ENCODE measurements around the gene ETNK1.
A peak's percentile ranks its signal among the peaks of the same experiment; 100 is the strongest.

Gene ETNK1

DNA sequence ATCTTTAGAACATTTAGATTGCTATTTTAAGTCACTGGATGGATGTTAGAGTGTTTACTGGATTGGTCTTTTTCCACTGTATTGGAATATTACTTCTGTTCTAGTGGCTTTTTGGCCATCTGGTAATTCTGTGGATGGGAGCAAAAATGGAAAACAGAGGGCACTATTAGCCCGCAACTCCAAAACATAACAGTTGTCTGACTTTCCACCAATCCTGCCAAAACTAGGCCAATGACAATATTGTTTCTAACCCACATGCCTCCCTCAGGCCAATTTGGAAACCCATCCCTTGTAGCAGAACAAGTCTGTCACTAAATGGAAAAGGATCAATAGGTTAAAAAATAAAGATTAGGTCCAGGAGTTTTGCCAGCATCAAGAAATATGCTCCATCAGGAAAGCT is 97.8 kb downstream of the ETNK1 start:
- Histone ChIP-seq H3K27ac (ENCODE audit: low read depth, low read length) (no peak overlapping the region), H3K9ac (ENCODE audit: low read length in 5 of 5) (no peak overlapping the region), H3K9me3 (ENCODE audit: control insufficient read depth in 5 of 5, low read length in 5 of 5) (no peaks in the 10 kb centered on the region), H3K36me3 (ENCODE audit: control insufficient read depth in 5 of 5, insufficient read depth in 5 of 5, low read length in 5 of 5) (no peaks in the 10 kb centered on the region), H3K4me1 (ENCODE audit: control insufficient read depth in 5 of 5, insufficient read depth in 5 of 5, low read length in 5 of 5) (peaks cover 0 to 3% (median 0%) of the 10 kb centered on the region in 5 donors), H3K4me3 (ENCODE audit: low read depth in 1 of 5, low read length in 5 of 5) (no peak overlapping the region), H3K27me3 (ENCODE audit: control insufficient read depth in 5 of 5, insufficient read depth in 4 of 5, low read length in 5 of 5) (no peaks in the 10 kb centered on the region)

DNA sequence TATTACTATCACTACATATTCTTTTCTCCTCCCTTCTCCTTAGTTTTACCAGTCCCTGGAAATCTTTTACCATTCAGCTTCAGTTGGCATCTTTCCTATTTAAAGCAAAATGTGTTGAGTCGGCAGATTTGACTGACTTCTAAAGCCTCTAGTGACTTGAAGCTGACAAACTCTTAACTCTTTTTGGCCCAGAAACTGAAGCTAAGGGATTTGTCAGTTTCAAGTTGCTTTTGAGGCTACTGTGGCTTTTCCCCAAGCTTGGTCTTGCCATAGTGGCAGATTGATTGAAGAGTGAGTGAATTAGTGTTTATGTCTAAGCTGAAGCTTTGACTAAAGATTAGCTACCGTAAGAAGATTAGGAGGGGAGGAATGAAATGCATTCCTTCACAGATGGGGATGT is 104.0 kb downstream of the ETNK1 start:
- peak overlapping the region; percentile 73 for H3K27ac ChIP-seq (ENCODE audit: low read depth, low read length)
- no peaks in the 10 kb centered on the region for H3K36me3 ChIP-seq (ENCODE audit: control insufficient read depth in 5 of 5, insufficient read depth in 5 of 5, low read length in 5 of 5)

DNA sequence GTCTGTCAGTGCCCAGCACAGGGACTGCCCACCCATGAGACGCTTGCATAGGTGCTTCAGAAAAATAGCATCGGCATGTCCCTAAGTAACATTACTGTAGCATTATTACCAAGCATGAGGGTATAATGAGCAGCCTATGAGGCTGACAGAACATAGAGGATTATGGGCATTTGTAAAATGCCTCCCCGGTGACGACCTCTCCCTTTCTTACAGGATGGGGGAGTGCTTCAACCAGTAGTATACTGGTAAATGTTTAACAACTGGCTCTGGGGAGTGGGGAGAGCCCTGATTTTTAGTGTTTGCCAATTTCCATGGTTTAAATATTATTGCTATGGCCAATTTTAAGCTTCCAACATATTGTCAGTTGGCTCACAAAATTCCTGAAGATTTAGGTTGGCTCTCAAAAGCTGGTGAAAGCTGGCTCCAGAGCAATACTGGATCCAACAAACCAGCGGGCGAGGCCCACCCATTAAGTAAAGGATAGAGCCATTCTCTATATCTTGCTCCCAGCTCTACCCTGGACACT is 104.5 kb downstream of the ETNK1 start:
- Histone ChIP-seq H3K4me1 (ENCODE audit: control insufficient read depth in 5 of 5, insufficient read depth in 5 of 5, low read length in 5 of 5) (peaks cover 7 to 19% (median 13%) of the 10 kb centered on the region in 5 donors), H3K27ac (ENCODE audit: low read depth, low read length) (peak overlapping the region; percentile 73), H3K27me3 (ENCODE audit: control insufficient read depth in 5 of 5, insufficient read depth in 4 of 5, low read length in 5 of 5) (no peaks in the 10 kb centered on the region), H3K4me3 (ENCODE audit: low read depth in 1 of 5, low read length in 5 of 5) (peak overlapping the region in 3 of 5 donors; percentile 3 to 42 (median 41)), H3K9me3 (ENCODE audit: control insufficient read depth in 5 of 5, low read length in 5 of 5) (no peaks in the 10 kb centered on the region), H3K36me3 (ENCODE audit: control insufficient read depth in 5 of 5, insufficient read depth in 5 of 5, low read length in 5 of 5) (no peaks in the 10 kb centered on the region), H3K9ac (ENCODE audit: low read length in 5 of 5) (no peak overlapping the region)

More for the DNA sequence above, 104.0 kb downstream of the ETNK1 start:
- Histone ChIP-seq H3K4me1 (ENCODE audit: control insufficient read depth in 5 of 5, insufficient read depth in 5 of 5, low read length in 5 of 5) (peaks cover 7 to 19% (median 13%) of the 10 kb centered on the region in 5 donors), H3K9me3 (ENCODE audit: control insufficient read depth in 5 of 5, low read length in 5 of 5) (no peaks in the 10 kb centered on the region), H3K9ac (ENCODE audit: low read length in 5 of 5) (no peak overlapping the region), H3K4me3 (ENCODE audit: low read depth in 1 of 5, low read length in 5 of 5) (no peak overlapping the region), H3K27me3 (ENCODE audit: control insufficient read depth in 5 of 5, insufficient read depth in 4 of 5, low read length in 5 of 5) (no peaks in the 10 kb centered on the region)

DNA sequence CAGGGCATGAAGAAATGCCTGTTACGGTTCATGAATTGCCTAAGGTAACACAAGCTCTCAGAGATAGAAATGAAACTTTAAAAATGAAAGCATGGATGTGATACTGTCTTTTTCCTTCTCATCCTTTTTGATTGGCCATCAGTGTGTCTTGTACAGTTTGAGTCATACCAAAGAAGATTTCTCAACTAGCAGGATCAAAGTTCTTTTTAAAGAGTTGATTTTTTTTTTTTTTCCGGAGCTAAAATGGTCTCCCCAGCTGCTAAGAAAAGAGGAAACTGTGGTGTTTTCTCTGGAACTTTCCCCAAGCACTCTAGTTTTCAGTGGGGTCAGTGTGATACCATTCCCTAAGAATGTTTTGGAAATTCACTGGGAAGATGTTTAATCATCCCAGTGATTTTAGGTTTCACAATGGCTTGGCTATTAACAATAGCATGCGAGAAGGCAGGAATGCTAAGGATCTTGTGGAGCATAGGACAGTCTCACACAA is 105.0 kb downstream of the ETNK1 start:
- Histone ChIP-seq H3K4me3 (ENCODE audit: low read depth in 1 of 5, low read length in 5 of 5) (peak overlapping the region in 3 of 5 donors; percentile 3 to 42 (median 41)), H3K9me3 (ENCODE audit: control insufficient read depth in 5 of 5, low read length in 5 of 5) (no peaks in the 10 kb centered on the region), H3K27me3 (ENCODE audit: control insufficient read depth in 5 of 5, insufficient read depth in 4 of 5, low read length in 5 of 5) (no peaks in the 10 kb centered on the region), H3K36me3 (ENCODE audit: control insufficient read depth in 5 of 5, insufficient read depth in 5 of 5, low read length in 5 of 5) (no peaks in the 10 kb centered on the region), H3K4me1 (ENCODE audit: control insufficient read depth in 5 of 5, insufficient read depth in 5 of 5, low read length in 5 of 5) (peaks cover 7 to 19% (median 13%) of the 10 kb centered on the region in 5 donors), H3K27ac (ENCODE audit: low read depth, low read length) (peak overlapping the region; percentile 73), H3K9ac (ENCODE audit: low read length in 5 of 5) (peak overlapping the region in 1 of 5 donors; percentile 4)

DNA sequence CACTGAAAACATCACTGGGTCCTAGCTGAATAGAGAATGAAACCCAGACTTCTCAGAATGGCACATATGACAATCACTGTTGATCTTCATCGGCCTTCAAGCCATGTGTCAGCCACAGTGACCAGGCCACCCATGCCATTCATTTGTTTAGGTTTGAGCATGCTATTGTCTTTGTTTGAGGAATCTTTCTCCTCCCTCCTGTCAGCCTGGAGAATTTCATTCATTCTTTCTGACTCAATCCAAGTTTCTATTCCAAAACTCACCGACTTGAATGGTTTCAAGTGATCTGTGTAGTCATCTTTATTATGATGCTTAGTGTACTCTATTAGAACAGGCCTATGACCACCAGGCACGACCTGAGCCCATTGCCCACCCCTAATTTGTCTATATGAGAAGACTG is 106.3 kb downstream of the ETNK1 start:
- Histone ChIP-seq H3K27me3 (ENCODE audit: control insufficient read depth in 5 of 5, insufficient read depth in 4 of 5, low read length in 5 of 5) (no peaks in the 10 kb centered on the region), H3K27ac (ENCODE audit: low read depth, low read length) (no peak overlapping the region), H3K36me3 (ENCODE audit: control insufficient read depth in 5 of 5, insufficient read depth in 5 of 5, low read length in 5 of 5) (no peaks in the 10 kb centered on the region), H3K4me1 (ENCODE audit: control insufficient read depth in 5 of 5, insufficient read depth in 5 of 5, low read length in 5 of 5) (peaks cover 7 to 19% (median 13%) of the 10 kb centered on the region in 5 donors), H3K9me3 (ENCODE audit: control insufficient read depth in 5 of 5, low read length in 5 of 5) (no peaks in the 10 kb centered on the region), H3K4me3 (ENCODE audit: low read depth in 1 of 5, low read length in 5 of 5) (no peak overlapping the region), H3K9ac (ENCODE audit: low read length in 5 of 5) (no peak overlapping the region)

DNA sequence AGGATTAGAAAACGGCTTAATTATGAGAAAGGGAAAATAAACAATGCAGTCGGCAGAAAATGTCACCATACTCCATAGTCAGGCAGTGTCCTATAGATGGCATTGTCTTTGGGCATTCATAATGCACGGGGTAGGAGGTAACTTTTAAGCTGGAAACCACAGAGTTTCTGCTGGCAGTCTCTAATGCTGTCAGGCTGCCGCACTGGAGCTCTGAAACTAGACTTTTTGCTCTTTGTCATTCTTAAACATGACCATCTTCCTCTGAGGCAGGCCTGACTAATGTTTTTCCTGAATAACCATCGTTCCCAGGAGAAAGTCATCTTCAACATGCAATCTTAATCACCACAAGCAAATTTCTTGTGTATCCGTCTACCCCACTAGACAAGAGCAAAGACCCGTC is 108.8 kb downstream of the ETNK1 start:
- no peak overlapping the region for H3K9ac ChIP-seq (ENCODE audit: low read length in 5 of 5)
- peaks cover 7 to 15% (median 13%) of the 10 kb centered on the region in 5 donors for H3K4me1 ChIP-seq (ENCODE audit: control insufficient read depth in 5 of 5, insufficient read depth in 5 of 5, low read length in 5 of 5)
- H3K36me3 ChIP-seq (ENCODE audit: control insufficient read depth in 5 of 5, insufficient read depth in 5 of 5, low read length in 5 of 5) = no peaks in the 10 kb centered on the region
- H3K4me3 ChIP-seq (ENCODE audit: low read depth in 1 of 5, low read length in 5 of 5) = no peak overlapping the region
- no peaks in the 10 kb centered on the region for H3K27me3 ChIP-seq (ENCODE audit: control insufficient read depth in 5 of 5, insufficient read depth in 4 of 5, low read length in 5 of 5)
- H3K27ac ChIP-seq (ENCODE audit: low read depth, low read length) = no peak overlapping the region
- H3K9me3 ChIP-seq (ENCODE audit: control insufficient read depth in 5 of 5, low read length in 5 of 5) = no peaks in the 10 kb centered on the region

DNA sequence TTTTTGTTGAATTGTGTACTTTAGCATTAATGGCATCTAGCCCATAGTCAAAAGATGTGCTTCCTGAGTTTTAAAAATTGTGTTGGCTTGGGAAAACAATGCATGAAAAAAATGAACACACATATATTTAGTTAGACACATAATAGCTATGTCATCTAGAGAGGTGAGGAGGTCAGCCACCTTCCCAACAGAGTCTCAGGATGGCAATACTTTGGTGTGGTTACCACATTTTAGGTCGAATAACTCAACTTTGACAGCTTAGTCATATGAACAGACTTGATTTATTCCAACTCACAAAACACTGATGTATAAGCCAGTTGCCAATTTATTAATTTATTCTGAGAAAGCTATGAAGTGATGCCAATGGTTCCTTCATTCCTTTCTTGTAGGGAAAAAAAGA is 114.0 kb downstream of the ETNK1 start:
- Histone ChIP-seq H3K9ac (ENCODE audit: low read length in 5 of 5) (no peak overlapping the region), H3K4me3 (ENCODE audit: low read depth in 1 of 5, low read length in 5 of 5) (no peak overlapping the region), H3K27ac (ENCODE audit: low read depth, low read length) (no peak overlapping the region), H3K36me3 (ENCODE audit: control insufficient read depth in 5 of 5, insufficient read depth in 5 of 5, low read length in 5 of 5) (no peaks in the 10 kb centered on the region), H3K4me1 (ENCODE audit: control insufficient read depth in 5 of 5, insufficient read depth in 5 of 5, low read length in 5 of 5) (no peaks in the 10 kb centered on the region), H3K27me3 (ENCODE audit: control insufficient read depth in 5 of 5, insufficient read depth in 4 of 5, low read length in 5 of 5) (no peaks in the 10 kb centered on the region), H3K9me3 (ENCODE audit: control insufficient read depth in 5 of 5, low read length in 5 of 5) (no peaks in the 10 kb centered on the region)
